ENCODE results near the gene CD82.

Gene CD82

DNA sequence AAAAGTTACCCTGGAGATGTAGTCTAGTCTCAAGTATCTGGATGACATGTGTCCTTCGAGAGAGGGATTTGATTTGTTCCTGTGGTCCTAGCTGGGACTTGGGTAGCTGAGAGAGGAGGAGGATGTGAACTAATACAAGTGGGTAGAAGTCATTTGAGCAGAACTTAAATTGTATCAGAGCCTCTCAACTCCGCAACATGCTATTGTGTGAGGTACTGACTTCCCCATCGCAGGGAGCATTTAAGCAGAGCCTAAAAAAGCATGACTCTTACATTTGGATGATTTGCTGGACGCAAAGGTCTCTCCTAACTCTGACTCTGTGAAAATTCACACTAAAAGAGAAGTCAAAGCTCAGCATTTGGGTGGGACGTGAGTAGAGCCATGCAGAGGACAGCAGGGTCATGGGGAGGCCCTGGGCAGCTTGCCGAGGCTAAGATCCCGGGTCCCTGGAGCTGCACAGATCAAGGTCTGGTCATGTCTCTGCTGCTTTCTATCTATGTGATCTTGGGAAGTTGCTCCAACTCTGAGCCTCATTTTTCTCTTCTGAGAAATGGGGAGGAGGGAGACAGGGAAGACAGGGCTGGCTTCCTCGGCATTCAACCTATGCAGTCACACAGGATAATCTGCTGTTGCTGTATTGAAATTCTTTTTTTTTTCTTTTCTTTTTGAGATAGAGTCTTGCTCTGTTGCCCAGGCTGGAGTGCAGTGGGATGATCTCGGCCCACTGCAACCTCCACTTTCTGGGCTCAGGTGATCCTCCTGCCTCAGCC, 44.9 kb downstream of the CD82 start:
- no peak for DNase-seq
- H3K36me3 Mint-ChIP-seq (ENCODE audit: low read depth) = no peaks in the 10 kb centered on the region
- peaks cover 14% of the 10 kb centered on the region for H3K27me3 Mint-ChIP-seq (ENCODE audit: low read depth, poor library complexity)
- H3K4me1 Mint-ChIP-seq = peaks cover 32% of the 10 kb centered on the region
- H3K27ac Mint-ChIP-seq = no peak overlapping the region
- TF ChIP-seq, protein P1, sequence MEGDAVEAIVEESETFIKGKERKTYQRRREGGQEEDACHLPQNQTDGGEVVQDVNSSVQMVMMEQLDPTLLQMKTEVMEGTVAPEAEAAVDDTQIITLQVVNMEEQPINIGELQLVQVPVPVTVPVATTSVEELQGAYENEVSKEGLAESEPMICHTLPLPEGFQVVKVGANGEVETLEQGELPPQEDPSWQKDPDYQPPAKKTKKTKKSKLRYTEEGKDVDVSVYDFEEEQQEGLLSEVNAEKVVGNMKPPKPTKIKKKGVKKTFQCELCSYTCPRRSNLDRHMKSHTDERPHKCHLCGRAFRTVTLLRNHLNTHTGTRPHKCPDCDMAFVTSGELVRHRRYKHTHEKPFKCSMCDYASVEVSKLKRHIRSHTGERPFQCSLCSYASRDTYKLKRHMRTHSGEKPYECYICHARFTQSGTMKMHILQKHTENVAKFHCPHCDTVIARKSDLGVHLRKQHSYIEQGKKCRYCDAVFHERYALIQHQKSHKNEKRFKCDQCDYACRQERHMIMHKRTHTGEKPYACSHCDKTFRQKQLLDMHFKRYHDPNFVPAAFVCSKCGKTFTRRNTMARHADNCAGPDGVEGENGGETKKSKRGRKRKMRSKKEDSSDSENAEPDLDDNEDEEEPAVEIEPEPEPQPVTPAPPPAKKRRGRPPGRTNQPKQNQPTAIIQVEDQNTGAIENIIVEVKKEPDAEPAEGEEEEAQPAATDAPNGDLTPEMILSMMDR (IDR thresholded peaks at IDR 0.05) = no peak
- H3K4me3 Mint-ChIP-seq = no peak overlapping the region
- no peaks in the 10 kb centered on the region for H3K9me3 Mint-ChIP-seq

DNA sequence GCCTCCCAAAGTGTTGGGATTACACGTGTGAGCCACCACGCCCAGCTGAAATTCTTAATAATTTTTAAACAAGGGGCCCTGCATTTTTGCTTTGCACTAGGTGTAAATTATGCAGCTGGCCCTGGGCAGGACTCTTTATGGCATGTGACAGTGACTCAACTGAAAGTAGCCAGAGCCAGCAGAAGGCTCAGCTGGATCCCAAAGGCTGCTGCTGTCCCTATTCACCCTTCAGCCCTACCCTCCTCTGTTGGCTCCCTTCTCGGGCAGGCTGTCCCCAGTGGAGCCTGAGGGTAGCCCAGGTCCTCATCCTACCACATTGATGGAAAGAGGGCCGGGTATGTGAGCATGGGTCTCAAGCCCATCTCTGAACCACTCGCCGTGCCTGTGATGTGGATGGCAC, 45.6 kb downstream of the CD82 start:
- Mint-ChIP-seq H3K4me1 (peaks cover 32% of the 10 kb centered on the region), H3K27ac (no peak overlapping the region), H3K36me3 (ENCODE audit: low read depth) (no peaks in the 10 kb centered on the region), H3K4me3 (no peak overlapping the region), H3K27me3 (ENCODE audit: low read depth, poor library complexity) (peaks cover 14% of the 10 kb centered on the region), H3K9me3 (no peaks in the 10 kb centered on the region)
- TF ChIP-seq, protein P1 (IDR thresholded peaks at IDR 0.05) = no peak
- no peak for DNase-seq

DNA sequence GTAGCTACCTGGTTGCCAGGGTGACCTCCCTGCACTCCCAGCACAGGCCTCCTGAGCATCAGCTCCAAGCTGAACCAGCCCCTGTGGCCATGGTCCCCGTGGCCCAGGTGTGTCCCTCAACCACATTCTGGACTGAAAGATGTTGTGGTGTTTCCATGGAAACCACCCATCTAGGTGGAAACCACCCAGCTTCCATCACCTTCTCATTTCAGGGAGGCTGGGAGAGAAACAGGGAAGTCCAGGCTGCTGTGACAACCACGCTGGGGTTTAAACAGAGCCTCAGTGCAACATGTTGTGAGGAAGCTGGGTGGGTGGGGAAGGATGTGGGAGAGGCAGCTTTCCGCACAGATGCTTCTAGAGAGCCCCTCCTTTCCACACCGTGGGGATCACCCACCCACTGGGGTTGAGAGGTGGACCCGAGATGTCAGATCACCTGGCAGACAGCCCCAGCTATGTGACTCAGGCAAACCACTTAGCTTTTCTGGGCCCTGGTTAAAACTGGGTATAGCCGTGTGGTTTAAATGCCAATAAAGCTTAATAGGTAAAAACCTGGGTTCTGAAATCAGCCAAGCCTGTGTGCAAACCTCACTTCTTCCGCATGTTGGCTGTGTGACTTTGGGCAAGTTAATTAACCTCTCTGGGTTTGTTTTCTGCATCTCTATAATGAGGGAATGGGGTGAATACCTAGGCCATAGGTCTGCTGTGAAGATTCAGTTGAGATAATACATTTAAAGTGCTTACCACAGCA, 46.4 kb downstream of the CD82 start:
- Mint-ChIP-seq H3K27ac (no peak overlapping the region), H3K9me3 (no peaks in the 10 kb centered on the region), H3K27me3 (ENCODE audit: low read depth, poor library complexity) (peaks cover 11% of the 10 kb centered on the region), H3K4me1 (peaks cover 32% of the 10 kb centered on the region), H3K36me3 (ENCODE audit: low read depth) (no peaks in the 10 kb centered on the region), H3K4me3 (no peak overlapping the region)
- no peak for DNase-seq
- TF ChIP-seq, protein P1 (IDR thresholded peaks at IDR 0.05) = no peak

DNA sequence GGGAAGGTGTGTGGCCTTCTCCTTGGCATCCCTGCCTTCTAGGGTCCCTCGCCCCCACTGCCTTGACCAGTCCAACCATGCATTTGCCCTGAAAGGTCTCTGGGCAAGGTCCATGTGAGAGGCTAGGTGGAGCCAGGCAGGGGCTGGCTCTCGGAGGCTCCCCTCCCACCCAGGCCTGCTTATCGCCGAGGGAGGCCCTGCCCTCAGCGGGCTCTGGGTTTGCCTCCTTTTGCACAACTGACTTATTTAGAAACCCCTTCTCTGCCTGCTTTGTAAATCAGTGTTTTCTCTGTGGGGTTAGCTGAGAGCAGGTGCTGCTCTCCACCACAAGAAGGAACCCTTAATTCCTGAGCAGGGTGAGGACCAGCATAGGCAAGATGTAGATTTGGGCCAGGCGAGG, 47.7 kb downstream of the CD82 start:
- peaks cover 11% of the 10 kb centered on the region for H3K27me3 Mint-ChIP-seq (ENCODE audit: low read depth, poor library complexity)

DNA sequence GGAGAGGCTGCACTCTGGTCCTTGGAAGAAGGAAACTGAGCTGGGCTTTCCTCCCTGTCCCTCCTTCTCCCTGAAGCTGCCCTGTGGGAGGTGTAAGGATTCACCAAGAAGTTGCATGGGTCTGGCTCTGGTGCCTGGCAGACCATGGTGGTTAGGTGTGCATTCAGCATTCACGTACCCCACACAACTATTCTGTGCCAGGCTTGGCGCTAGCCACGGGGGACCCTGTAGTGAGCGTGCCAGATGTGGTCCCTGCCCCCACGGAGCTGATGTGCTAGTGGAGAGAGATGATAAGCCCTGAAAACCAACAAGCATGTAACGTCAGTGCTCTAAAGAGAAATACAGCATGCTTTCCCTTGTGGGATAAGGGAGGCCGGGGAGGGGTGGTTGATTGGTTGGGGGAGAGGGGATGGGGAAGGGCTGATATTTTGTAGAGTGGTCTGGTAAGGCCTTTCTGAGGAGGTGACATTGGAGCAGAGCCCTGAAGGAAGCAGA, 48.9 kb downstream of the CD82 start:
- Mint-ChIP-seq H3K27ac (no peak overlapping the region), H3K9me3 (no peaks in the 10 kb centered on the region), H3K27me3 (ENCODE audit: low read depth, poor library complexity) (peaks cover 13% of the 10 kb centered on the region), H3K4me1 (peaks cover 12% of the 10 kb centered on the region), H3K4me3 (no peak overlapping the region), H3K36me3 (ENCODE audit: low read depth) (no peaks in the 10 kb centered on the region)
- TF ChIP-seq, protein P1 (IDR thresholded peaks at IDR 0.05) = no peak
- DNase-seq = no peak

More for the DNA sequence above, 47.7 kb downstream of the CD82 start:
- Mint-ChIP-seq H3K36me3 (ENCODE audit: low read depth) (no peaks in the 10 kb centered on the region), H3K27ac (no peak overlapping the region), H3K4me1 (peaks cover 24% of the 10 kb centered on the region), H3K4me3 (no peak overlapping the region), H3K9me3 (no peaks in the 10 kb centered on the region)
- no peak for DNase-seq
- TF ChIP-seq, protein P1 (IDR thresholded peaks at IDR 0.05) = no peak

Data from nephron progenitor cell (in vitro differentiated cells).